C4-2B (cell line): Measurements from ENCODE around the gene RFX2.

Experiments used
- H3K27ac ChIP-seq: fragments of 450-650 bp; 2 replicates; pipeline ENCODE4 v1.5.1; 2017
- ZFX ChIP-seq: fragments of 450-650 bp; IDR thresholded peaks from 2 replicates; pipeline ENCODE4 v1.6.1; 2017
- TF ChIP-seq, protein P1 (sequence below): fragments of 450-650 bp; conservative IDR thresholded peaks from 2 replicates; pipeline ENCODE4 v1.5.1; 2017; ENCODE audit warnings: mild to moderate bottlenecking

RFX2 gene

DNA sequence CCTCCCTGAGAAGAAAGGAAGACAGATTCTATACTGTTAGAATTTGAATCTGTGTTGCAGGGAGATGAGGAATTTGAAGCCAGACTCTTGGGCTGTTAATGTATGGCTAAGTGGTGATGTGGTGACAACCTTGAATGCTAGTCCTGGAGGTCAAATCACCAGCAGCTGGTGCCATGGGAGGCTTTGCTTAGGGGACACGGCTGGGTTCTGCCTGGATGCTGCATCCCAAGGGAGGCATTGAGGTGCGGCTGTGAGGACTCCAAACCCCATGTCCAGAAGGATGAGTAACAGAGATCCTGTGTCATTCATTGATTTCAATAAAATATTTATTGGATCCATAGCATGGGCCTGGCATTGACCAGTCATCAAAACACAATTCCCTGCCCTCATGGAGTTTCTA lies 42.3 kb downstream of the RFX2 start:
- TF ChIP-seq, protein P1, sequence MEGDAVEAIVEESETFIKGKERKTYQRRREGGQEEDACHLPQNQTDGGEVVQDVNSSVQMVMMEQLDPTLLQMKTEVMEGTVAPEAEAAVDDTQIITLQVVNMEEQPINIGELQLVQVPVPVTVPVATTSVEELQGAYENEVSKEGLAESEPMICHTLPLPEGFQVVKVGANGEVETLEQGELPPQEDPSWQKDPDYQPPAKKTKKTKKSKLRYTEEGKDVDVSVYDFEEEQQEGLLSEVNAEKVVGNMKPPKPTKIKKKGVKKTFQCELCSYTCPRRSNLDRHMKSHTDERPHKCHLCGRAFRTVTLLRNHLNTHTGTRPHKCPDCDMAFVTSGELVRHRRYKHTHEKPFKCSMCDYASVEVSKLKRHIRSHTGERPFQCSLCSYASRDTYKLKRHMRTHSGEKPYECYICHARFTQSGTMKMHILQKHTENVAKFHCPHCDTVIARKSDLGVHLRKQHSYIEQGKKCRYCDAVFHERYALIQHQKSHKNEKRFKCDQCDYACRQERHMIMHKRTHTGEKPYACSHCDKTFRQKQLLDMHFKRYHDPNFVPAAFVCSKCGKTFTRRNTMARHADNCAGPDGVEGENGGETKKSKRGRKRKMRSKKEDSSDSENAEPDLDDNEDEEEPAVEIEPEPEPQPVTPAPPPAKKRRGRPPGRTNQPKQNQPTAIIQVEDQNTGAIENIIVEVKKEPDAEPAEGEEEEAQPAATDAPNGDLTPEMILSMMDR, result no peak
- TF ChIP-seq ZFX, result no peak
- no peak overlapping the region for H3K27ac ChIP-seq

DNA sequence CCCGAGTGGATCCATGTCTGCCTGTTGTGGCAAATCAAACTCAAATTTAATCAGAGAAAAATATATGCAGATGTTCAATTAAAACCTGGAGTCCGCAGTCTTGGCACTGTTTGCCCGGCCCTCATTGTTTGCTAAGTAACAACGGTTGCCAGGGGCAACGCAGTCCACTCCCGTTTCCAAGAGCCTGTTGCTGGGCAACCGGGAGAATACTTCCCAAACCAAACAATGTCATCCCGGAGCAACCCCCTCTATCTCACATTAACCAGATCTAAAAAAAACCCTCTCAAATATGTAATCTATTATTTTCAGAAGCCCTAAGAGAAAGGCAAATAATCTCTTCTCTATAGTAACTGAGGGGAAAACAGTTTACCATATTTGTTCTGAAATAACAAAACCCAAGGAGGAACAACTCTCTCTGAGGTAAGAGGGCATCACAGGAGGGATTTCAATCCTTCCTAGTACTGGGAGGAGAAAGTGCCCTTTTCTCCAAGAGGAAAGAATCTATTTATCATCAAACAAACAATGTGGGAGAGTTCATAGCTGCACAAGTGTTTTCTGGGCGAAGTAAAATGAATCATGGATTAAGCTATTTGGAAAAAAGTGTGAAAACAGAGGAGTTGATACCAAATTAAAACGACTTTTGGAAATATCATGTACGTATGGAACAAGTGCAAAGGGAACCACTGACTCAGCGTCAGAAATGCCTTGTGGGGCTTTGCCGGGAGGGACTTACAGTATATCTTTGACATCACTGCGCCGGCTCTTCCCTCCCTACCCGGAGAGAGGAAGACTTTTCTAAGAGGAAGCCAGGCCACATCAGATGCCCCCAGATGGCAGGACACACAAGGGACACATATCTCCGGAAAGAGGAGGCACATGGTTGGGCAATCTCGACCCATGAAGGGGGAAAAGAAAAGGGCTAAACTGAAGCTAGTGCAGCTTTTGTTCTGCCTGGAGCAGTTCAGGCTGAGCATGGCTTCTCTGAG lies 43.3 kb downstream of the RFX2 start:
- TF ChIP-seq, protein P1, result no peak
- no peak for TF ChIP-seq ZFX

DNA sequence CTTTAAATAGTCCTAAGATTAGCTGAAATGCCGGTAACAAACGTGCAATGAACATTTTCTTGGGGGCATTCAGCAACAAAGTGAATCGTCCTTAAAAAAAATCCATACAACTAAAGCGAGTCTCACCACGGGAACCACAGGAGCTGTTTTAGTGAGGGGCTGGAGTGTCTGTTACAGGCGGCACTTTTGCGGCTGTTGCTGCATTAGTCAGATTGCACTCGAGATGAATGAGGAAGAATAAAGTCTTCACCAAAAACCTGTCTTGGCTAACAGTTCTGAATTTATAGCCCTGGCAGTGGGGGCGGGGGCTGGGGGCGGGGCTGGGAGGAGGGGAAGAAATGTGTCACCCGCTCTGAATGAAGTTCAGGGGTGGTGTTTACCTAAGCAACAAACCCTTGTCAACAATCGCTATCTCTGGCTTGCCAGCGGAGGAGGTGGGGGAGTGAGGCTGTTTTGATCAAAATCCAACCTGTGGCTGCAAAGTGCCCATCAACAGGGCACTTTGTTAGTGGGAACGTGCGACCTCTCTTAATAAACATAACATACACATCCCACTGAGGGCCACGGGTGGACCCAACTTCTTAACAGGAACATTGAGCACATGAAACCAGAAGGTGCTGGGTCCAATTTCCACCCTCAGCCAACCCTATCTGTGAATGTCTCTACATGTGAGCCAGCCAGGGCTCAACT lies 44.5 kb downstream of the RFX2 start:
- H3K27ac ChIP-seq, result peak overlapping the region; percentile 11; the same call in 1 of the 2 replicates
- no peak for TF ChIP-seq ZFX
- TF ChIP-seq, protein P1, result no peak

More for the DNA sequence above, 43.3 kb downstream of the RFX2 start:
- peak overlapping the region; percentile 13; the same call in 1 of the 2 replicates for H3K27ac ChIP-seq

DNA sequence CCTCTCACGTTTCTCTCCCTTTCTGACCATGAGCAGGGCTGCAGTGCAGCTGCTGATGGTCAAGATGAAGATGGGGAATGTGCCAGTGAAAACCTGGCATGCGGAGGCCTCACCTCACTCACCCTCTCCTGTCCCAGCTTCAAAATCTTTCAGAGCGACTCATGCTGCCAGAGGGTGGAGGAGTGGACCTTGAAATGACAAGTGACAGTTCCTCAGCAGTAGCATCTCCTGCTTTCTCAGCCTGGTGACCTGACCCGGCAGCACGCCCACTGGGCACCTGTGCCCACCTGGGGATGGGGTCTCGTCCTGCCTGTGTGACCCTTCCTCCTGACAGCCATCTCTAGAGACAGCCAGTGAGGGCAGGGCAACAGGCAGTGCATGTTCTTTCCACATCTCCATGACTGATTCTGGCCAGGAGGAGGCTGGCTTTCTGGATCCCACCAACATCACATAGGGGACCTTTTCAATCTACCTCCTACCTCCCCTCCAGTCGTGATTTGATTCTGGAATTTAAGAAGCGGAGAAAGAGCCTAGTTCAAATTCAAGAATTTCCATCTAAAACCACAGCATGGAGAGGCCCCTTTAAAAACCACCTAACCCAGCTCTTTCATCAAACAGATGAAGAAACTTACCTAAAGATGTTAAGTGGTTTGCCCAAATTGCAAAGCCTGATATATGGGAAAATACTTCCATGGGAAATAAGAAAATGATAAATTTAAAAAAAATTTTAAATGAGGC lies 45.8 kb downstream of the RFX2 start:
- no peak for TF ChIP-seq ZFX
- TF ChIP-seq, protein P1, result no peak
- no peak overlapping the region for H3K27ac ChIP-seq

DNA sequence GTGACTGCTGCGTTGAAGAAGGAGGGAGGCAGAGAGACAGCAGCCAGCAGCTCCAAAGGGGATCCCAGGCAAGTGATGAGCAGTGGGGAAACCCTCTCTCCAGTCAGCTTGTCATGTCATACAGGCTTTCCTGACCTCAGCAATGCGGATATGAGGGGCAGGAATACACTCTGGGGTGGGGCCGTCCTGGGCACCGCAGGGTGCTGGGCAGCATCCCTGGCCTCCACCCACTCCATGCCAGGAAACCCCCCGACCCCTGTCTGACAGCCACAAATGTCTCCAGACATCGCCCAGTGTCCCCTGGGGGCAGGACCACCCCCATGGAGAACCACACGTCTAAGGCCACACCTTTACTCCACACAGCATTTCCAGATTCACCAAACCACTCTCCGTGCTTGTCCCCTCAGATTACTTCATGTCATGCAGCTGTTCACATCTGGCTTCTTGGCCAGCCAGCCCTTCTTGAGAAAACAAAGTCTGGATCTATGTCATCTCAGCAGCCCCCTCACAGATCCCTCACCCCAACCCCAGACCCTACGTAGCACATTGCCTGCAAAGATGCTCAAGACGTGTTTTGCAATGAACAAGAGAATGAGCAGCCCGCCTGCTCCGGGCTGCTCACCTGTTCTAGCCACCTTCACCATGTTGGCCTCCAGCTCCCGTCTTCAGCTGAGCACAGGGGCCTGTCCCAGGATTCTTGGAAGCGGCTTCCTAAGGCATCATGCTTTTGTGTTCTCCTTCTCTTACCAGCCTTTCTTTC lies 46.5 kb downstream of the RFX2 start:
- no peak for TF ChIP-seq ZFX
- TF ChIP-seq, protein P1, result no peak
- H3K27ac ChIP-seq, result no peak overlapping the region

DNA sequence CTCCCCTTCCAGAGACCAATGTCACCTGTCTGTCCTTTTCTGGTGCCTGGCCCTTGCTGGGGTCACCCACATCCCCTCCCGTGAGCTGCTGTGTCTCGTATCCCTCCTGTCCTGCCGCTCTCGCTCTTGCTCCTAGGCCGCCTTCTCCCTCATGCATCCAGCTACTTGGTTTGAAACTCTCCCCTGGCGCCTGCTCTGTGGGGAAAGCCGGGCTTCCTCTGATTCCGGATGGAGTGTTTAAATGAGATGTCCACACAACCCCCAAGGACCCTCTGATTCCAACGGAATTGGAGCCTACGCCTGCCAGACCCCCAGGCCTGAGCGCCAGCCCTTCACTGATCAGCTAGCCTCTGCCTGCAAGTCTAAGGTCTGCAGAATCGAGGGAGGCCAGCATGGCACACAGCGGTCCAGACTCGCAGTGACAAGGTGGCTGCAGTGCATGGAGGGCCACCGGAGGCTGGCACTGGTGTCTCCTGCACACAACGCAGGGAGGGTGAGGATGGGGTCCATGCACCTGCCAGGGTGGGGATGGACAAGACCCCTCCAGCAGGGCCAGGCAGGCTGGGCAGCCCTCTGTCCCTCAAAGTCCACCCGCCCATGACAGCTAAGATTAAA lies 47.2 kb downstream of the RFX2 start:
- H3K27ac ChIP-seq, result no peak overlapping the region
- TF ChIP-seq, protein P1, result no peak
- no peak for TF ChIP-seq ZFX
